Peyer's patch (tissue), 4 donors: ENCODE data around the gene MAGI3.

Source experiments
- POLR2A ChIP-seq, 2 donors: fragments of 450-650 bp; IDR thresholded peaks; one replicate each; pipeline ENCODE4 v1.5.1; 2017; ENCODE audit warnings: antibody characterized with exemption in 2 of 2, mild to moderate bottlenecking in 2 of 2, moderate library complexity in 2 of 2
- TF ChIP-seq, protein P1 (sequence below), 6 experiments: fragments of 450-650 bp in 4 of 6; fragments of 200-600 bp in 2 of 6; sonication (generic) in 1 of 6; IDR thresholded peaks; one replicate each; pipeline ENCODE4 v1.5.1; 2017 to 2019; ENCODE audit warnings: antibody characterized with exemption in 6 of 6, mild to moderate bottlenecking in 3 of 6, moderate library complexity in 1 of 6

- TF ChIP-seq, protein P1, sequence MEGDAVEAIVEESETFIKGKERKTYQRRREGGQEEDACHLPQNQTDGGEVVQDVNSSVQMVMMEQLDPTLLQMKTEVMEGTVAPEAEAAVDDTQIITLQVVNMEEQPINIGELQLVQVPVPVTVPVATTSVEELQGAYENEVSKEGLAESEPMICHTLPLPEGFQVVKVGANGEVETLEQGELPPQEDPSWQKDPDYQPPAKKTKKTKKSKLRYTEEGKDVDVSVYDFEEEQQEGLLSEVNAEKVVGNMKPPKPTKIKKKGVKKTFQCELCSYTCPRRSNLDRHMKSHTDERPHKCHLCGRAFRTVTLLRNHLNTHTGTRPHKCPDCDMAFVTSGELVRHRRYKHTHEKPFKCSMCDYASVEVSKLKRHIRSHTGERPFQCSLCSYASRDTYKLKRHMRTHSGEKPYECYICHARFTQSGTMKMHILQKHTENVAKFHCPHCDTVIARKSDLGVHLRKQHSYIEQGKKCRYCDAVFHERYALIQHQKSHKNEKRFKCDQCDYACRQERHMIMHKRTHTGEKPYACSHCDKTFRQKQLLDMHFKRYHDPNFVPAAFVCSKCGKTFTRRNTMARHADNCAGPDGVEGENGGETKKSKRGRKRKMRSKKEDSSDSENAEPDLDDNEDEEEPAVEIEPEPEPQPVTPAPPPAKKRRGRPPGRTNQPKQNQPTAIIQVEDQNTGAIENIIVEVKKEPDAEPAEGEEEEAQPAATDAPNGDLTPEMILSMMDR (IDR thresholded peaks at IDR 0.05) = no peak
- TF ChIP-seq POLR2A (IDR thresholded peaks at IDR 0.05) = no peak
Observed at GRCh38 chr1:113530021-113530420, 139.7 kb downstream of the MAGI3 start.
